Measurements from ENCODE around the gene ANKRD34A. TPM values are rescaled to one million over a fixed set of nuclear protein-coding genes. Genes with fewer than 3 reads are reported as not detected.

The ANKRD34A gene
- total and polyA plus RNA-seq, 9 donors, result 0.48 to 5.2 (median 2.3) TPM

GRCh38 chr1:145992502-145992936 lies 28.1 kb upstream of the ANKRD34A start:
- 81 to 90% (median 84%) methylated on average over 1 of the region's 1 CpG for WGBS, 3 donors

GRCh38 chr1:145991735-145992412 lies 27.5 kb upstream of the ANKRD34A start:
- no peak for DNase-seq

More at GRCh38 chr1:145992502-145992936, 28.1 kb upstream of the ANKRD34A start:
- peaks cover 8% of the 10 kb centered on the region for H3K4me1 ChIP-seq (ENCODE audit: insufficient read depth)
- peaks cover 4% of the 10 kb centered on the region for H3K36me3 ChIP-seq
- H3K27ac ChIP-seq, result no peak overlapping the region
- no peaks in the 10 kb centered on the region for H3K9me3 ChIP-seq
- TF ChIP-seq EP300 (IDR thresholded peaks at IDR 0.05), result no peak
- no peak for TF ChIP-seq CTCF (IDR thresholded peaks at IDR 0.05)
- TF ChIP-seq POLR2A (IDR thresholded peaks at IDR 0.05), result no peak
- H3K27me3 ChIP-seq, result no peaks in the 10 kb centered on the region
- peak in 1 of 5 donors; percentile 14 for DNase-seq
- intact Hi-C loops (cut with DNase I), result no loop called here
- peak overlapping the region; percentile 83 for H3K4me3 ChIP-seq

GRCh38 chr1:145990249-145990855 lies 26.0 kb upstream of the ANKRD34A start:
- Histone ChIP-seq H3K27ac (no peak overlapping the region), H3K4me3 (no peak overlapping the region), H3K27me3 (no peaks in the 10 kb centered on the region), H3K36me3 (peaks cover 4% of the 10 kb centered on the region), H3K9me3 (no peaks in the 10 kb centered on the region), H3K4me1 (ENCODE audit: insufficient read depth) (peaks cover 10% of the 10 kb centered on the region)
- intact Hi-C loops (cut with DNase I), result no loop called here
- peak in 1 of 5 donors; percentile 30 for DNase-seq
- TF ChIP-seq POLR2A (IDR thresholded peaks at IDR 0.05), result no peak
- no peak for TF ChIP-seq EP300 (IDR thresholded peaks at IDR 0.05)
- TF ChIP-seq CTCF (IDR thresholded peaks at IDR 0.05), result no peak
- 85 to 87% (median 86%) methylated on average over 7 of the region's 7 CpGs for WGBS, 3 donors

More at GRCh38 chr1:145991735-145992412, 27.5 kb upstream of the ANKRD34A start:
- H3K27me3 ChIP-seq, result no peaks in the 10 kb centered on the region
- H3K4me1 ChIP-seq (ENCODE audit: insufficient read depth), result peaks cover 8% of the 10 kb centered on the region
- peak overlapping the region; percentile 83 for H3K4me3 ChIP-seq
- H3K9me3 ChIP-seq, result no peaks in the 10 kb centered on the region
- no peak for TF ChIP-seq EP300 (IDR thresholded peaks at IDR 0.05)
- no peak for TF ChIP-seq CTCF (IDR thresholded peaks at IDR 0.05)
- no peak for TF ChIP-seq POLR2A (IDR thresholded peaks at IDR 0.05)
- H3K36me3 ChIP-seq, result peaks cover 4% of the 10 kb centered on the region
- intact Hi-C loops (cut with DNase I), result no loop called here
- H3K27ac ChIP-seq, result no peak overlapping the region
- 69 to 72% (median 70%) methylated on average over 10 of the region's 10 CpGs for WGBS, 3 donors

GRCh38 chr1:145988773-145989172 lies 24.4 kb upstream of the ANKRD34A start:
- Histone ChIP-seq H3K4me3 (no peak overlapping the region), H3K9me3 (no peaks in the 10 kb centered on the region), H3K36me3 (no peaks in the 10 kb centered on the region), H3K4me1 (ENCODE audit: insufficient read depth) (peaks cover 10% of the 10 kb centered on the region), H3K27ac (no peak overlapping the region), H3K27me3 (no peaks in the 10 kb centered on the region)
- no peak for DNase-seq
- no peak for TF ChIP-seq CTCF (IDR thresholded peaks at IDR 0.05)
- TF ChIP-seq EP300 (IDR thresholded peaks at IDR 0.05), result no peak
- TF ChIP-seq POLR2A (IDR thresholded peaks at IDR 0.05), result no peak
- 72 to 82% (median 75%) methylated on average over 5 of the region's 5 CpGs for WGBS, 3 donors
- intact Hi-C loops (cut with DNase I), result no loop called here

Measured in ovary (tissue), 9 donors.